HTERT RPE-1 (cell line): ENCODE measurements around the gene COL25A1.

Experiments used
- in situ Hi-C: fragments of 300-500 bp; cut with MboI; formaldehyde crosslinking; loops from 4 replicates; pipeline ENCODE4 v1.14.3; 2020; ENCODE audit warnings: low sequenced_read_pairs

The COL25A1 gene

DNA sequence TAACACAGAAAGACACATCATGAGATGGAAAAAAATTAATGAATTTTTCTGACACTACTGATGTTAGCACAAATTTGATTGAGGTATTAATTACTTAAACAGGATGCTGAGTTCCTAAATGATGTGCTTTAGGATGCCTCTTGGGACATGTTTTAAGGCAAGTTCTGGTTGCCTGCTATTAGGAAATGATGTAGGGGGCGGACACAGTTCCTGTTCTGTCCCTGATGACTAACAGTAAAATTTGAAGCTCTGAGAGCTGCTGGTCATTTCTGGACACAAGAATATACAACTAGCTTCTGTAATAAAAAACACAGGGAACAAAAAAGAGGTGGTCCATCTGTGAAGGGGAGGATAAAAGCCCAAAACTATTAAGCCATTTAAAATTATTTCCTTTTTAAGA, 376.4 kb downstream of the COL25A1 start:
- in situ Hi-C loops, result no loop called here

- in situ Hi-C loops, result no loop called here
These were observed 380.3 kb downstream of the COL25A1 start for GRCh38 chr4:108922191-108922590.

GRCh38 chr4:108920395-108921087, 381.9 kb downstream of the COL25A1 start:
- in situ Hi-C loops, result no loop called here

DNA sequence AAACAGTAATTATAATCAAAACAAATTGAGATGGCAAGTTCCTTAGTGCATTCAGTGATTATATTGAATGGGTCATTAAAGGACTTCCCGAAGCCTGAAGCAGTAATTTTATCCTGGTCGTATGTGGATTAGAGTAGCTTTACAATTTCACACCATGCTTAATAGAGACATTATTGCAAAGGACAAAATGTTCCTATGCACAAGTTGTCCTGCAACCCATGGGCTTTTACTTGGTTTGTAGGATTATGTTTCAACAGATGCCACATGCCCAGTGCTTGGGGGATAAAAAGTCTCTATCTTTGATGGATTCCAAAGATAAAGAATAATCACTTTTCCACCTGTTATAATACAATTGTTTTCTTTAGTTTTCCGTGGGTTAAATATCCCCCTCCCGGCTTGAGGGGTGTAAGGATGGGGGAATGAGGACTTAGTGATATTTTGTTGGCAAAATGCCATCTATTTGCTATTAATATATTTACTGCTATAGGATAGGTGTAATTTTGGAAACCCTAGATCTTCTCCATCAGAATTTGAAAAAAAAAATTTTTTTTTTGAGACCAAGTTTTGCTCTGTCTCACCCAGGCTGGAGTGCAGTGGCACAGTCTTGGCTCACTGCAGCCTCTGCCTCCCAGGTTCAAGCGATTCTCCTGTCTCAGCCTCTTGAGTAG, 383.1 kb downstream of the COL25A1 start:
- in situ Hi-C loops, result no loop called here

DNA sequence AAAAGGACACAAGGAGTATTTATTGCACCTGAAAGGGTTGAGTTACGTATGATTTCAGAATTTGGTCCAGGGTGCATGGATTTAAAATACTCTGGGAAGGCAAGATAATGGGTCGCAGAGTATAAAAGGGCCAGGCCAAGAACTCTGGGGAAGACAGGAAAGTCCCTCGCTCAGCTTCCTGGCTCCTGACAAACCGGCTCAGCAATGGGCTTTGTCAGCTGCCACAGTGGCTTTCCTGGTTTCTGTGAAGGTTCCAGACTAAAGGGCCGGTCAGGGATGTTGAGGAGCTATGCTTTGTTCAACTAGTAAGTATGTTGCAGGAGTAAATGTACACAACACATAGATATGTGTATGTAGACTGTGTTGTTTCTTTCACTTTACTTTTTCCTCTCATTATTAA, 385.2 kb downstream of the COL25A1 start:
- in situ Hi-C loops, result no loop called here

- in situ Hi-C loops, result no loop called here
These were observed 385.8 kb downstream of the COL25A1 start for GRCh38 chr4:108916638-108917037.

DNA sequence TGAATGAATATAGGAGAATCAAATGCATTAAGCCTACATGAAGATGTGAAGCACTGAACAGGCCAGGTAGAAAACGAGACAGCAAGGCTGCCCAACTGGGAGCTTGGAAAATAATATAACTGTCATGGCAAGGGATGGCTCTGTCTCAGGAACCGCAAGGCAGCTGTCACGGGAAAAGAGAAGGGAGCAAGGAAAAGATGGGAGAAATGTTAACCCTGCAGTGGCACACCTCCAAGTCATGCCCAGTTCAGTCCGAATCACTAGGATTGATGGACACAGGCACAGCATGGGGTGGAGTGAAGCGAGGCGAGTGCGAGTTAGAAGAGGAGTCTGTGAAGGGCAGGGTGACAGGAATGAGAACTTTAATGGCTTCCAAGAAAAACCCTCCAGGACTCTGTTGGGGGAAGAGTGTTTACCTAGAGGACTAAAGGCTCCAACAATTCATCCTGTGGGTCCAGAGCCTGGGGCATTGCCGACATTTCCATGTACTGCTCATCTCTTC, 395.5 kb downstream of the COL25A1 start:
- in situ Hi-C loops, result no loop called here

GRCh38 chr4:108906006-108906405, 396.5 kb downstream of the COL25A1 start:
- in situ Hi-C loops, result no loop called here

GRCh38 chr4:108903464-108904221, 398.8 kb downstream of the COL25A1 start:
- in situ Hi-C loops, result no loop called here

- in situ Hi-C loops, result no loop called here
These were observed 399.7 kb downstream of the COL25A1 start for GRCh38 chr4:108902769-108903168.

GRCh38 chr4:108901291-108901690, 401.2 kb downstream of the COL25A1 start:
- in situ Hi-C loops, result no loop called here

DNA sequence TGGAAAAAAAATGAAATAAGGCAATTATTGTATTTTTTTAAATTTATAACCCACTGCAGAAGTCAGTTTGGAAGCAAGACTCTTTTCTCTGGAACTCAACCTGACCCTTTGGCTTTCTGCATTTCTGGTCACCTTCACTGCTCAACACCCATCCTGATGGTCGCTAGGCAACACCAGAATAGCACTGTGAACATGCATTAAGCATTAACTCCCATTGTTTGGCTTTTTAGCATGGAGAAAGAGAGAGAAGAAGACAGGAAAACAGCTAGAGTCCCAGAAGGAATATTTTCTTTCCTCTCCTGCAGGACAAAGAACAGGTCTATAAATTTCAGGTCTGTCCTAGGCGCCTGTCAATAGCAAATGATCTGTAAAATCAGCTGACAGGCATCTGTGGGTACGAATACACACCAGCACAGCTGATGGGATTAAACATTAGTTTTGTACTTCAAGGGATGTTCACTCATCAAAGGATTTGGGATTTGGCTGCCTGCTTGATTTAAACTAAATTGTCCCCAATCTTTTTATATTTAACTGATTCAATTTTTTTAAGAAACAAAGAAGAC, 402.4 kb downstream of the COL25A1 start:
- in situ Hi-C loops, result no loop called here

DNA sequence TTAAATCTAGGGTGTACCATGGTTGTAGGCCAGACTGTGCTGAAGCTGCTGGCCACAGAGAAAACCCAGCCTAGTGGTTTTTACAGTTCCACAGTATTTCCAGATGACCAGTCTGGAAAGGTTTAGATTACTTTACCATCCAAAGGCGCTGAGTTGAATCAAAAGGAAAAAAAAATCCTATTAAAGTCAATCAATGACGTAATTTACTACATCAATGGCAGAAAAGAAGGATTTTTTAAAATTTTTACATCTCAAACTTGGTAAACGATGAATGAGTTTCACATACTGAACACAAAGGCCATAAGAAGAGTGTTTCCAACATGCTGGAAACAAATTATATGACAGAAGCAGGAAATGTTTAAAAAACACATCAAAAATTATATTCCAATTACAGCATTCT, 409.0 kb downstream of the COL25A1 start:
- in situ Hi-C loops, result no loop called here

- in situ Hi-C loops, result no loop called here
These were observed 410.4 kb downstream of the COL25A1 start for GRCh38 chr4:108891896-108892590.

DNA sequence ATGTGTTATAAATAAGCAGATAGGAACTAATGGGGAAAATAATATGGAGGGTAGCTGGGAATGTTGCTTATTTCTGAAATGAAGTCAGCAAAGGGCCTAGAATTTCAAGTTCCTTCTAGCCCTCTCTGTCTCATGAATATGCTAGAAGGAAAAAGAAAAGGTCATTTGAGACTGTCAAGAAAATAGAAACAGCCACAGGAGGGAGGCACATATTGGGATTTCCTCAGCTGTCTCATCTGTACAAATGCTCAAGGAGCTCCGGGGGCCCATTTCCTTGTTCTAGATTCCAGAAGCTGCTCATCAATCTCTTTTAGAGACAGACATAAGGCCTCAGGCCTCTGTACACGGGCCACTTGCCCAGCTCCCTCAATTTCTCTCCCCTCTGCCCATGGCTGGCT, 412.0 kb downstream of the COL25A1 start:
- in situ Hi-C loops, result no loop called here

DNA sequence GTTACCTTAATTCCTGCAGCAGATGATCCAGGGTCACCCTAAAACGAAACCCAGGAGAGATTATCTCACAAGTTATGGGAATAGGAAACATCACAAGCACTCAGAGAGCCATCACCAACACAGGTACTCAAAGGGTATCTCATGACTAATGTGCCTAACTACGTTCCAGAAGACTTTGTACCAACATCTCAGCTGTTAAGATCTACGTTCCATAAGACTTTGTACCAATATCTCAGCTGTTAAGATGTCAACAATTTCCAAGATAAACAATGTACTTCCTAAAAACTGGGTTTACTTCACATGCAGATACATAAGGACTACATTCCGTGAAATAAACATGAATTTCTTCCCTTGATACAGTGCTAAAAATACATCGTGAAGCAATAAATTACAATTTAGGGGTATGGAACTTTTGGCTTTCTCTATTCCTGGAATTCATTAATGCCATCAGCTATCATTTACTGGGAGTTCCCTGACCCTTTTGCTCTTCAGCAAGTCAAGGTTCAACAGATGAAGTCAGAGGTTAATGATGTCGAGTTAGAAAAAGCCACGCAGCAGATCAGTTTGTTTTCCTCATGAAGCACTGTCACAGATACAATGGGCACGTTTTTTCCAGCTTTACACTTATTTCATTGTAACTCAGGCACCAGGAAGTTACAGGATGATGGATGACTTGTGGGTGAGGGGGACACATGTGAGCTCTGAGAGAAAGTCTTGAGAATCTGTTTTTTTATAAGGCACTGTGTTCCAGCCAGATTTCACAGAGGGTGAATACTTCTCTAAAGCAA, 412.6 kb downstream of the COL25A1 start:
- in situ Hi-C loops, result no loop called here

DNA sequence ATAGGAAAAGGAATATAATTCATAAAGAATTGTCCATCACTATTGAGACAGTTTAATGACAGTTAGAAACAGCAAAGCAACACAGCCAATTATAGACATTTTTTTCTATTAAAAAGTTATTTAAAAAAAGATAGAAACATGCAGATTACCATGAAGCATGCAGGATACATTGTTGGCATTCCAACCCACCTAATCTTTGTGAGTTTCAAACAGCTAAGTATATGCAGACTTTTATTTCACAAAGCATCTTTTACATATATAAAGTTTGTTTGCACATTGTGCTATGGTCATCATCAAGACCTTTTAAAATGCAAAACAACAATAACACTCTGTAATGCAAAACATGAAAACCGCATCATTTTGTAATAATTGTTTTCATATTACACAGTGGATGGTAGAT, 413.7 kb downstream of the COL25A1 start:
- in situ Hi-C loops, result no loop called here

DNA sequence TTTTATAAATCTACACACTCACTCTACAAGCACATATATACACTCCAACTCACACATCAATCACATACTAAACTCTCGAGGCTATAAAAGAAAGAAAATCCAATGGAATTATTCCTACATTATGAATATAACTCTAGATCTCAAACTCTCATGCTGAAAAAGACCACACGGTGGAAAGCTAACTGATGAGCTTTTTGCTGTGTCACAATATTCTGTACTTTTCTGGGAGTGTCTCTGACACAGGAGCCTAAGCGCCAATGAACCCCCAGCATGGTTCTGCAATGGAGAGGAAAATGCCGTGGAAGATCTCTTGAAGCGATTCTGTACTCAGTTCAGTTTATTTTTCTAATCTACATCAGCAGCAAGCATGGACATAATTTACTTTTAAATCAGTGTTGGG, 415.4 kb downstream of the COL25A1 start:
- in situ Hi-C loops, result no loop called here

GRCh38 chr4:108885211-108885610, 417.2 kb downstream of the COL25A1 start:
- in situ Hi-C loops, result no loop called here

GRCh38 chr4:108884596-108884995, 417.9 kb downstream of the COL25A1 start:
- in situ Hi-C loops, result no loop called here
